ENCODE measurements around the gene TBC1D2.

Gene TBC1D2

DNA sequence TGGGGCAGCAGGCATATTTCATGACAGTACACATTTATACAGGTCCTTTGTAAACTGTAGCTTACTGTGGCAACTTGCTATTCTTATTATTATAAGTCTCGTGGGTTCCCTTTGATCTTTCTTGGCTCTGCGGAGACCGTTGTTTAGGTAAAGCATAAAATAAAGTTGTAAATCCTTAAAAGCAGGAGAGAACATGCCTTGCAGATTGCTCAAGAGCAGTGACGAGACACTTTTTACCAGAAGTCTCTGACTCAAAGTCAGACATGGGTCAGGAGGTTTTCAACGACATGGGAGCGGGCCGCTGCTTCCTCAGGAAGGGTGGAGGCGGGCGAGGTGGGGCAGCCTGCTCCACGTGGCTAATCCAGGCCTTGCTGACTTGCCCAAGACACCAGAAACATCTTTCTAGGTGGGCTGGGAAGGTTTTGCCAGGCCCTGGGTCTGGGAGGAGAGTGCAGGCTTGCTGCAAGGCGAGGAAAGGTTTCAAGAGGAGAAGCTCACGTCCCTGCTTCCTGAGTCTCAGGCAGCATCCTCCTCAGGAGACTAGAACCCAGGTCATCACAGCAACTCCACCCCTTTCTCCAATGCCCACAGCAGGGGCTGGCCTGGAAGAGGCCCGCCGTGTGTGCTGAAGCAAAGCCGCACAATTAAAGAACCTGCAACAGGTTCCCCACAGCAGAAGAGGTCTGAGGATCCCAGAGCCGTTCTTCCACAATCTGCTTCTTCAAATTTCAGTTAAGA, 6.5 kb downstream of the TBC1D2 start:
- H3K4me3 ChIP-seq (ENCODE audit: insufficient read depth, low read length, poor library complexity, severe bottlenecking), result no peak overlapping the region
- H3K9me3 ChIP-seq (ENCODE audit: insufficient read depth, low read length), result no peaks in the 10 kb centered on the region
- H3K36me3 ChIP-seq (ENCODE audit: low read length), result no peaks in the 10 kb centered on the region
- no peak overlapping the region for H3K9ac ChIP-seq (ENCODE audit: low read length)
- H3K27ac ChIP-seq (ENCODE audit: low read depth, low read length), result no peak overlapping the region
- no peak overlapping the region for H3K4me2 ChIP-seq (ENCODE audit: low read depth, low read length, poor library complexity, severe bottlenecking)
- H2AFZ ChIP-seq (ENCODE audit: low read depth, low read length, severe bottlenecking), result no peak overlapping the region
- no peaks in the 10 kb centered on the region for H3K9me2 ChIP-seq (replicated peaks; ENCODE audit: insufficient read depth, low read length)
- TF ChIP-seq CTCF (IDR thresholded peaks at IDR 0.05; ENCODE audit: insufficient read depth, low read length, poor library complexity, severe bottlenecking), result no peak
- no peak for TF ChIP-seq EZH2phosphoT487 (conservative IDR thresholded peaks at IDR 0.05; ENCODE audit: low read length)
- H3K79me2 ChIP-seq (ENCODE audit: insufficient read depth, low read length), result no peaks in the 10 kb centered on the region
- H3K27me3 ChIP-seq (ENCODE audit: low read length), result no peaks in the 10 kb centered on the region
- no peaks in the 10 kb centered on the region for H4K20me1 ChIP-seq (ENCODE audit: low read depth, low read length)
- H3F3A ChIP-seq (ENCODE audit: insufficient read depth), result no peaks in the 10 kb centered on the region

DNA sequence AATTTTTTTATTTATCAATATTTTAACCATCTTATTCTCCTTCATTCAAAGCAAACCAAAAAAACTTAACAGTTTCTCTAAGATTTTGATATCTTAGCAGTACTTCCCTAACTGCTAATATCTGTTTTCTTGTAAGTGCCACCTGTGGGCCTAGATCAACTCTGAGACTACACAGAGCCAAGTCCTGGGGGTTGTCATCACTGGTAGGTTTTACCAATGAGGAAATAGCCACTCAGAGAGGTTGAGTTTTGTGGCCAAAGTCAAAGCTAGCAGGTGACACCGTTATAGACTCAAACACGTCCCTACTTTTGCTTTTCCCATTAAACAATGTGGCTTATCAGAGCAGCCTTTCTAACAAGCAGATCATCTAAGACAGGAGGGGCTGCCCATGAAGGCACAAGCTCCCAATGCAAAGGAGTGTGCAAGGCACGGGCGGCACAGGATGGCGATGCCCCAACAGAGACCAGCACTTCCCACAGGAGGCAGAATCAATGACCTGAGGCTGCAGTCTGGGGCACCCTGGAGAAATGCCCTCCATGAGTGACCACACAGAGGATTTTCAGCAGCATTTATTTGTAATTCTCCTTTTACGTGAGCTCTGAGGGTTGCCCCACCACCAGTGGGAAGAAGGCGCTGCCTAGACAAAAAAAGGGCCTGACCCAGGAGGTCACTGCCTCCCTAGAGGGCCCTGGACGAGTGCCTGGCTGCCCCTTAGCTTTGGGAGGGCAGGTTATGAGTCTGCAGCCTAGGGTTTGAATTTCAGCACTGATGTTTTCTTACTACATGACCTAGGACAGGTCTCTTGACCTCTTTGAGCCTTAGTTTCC, 7.4 kb downstream of the TBC1D2 start:
- Histone ChIP-seq H3K36me3 (ENCODE audit: low read length) (no peaks in the 10 kb centered on the region), H2AFZ (ENCODE audit: low read depth, low read length, severe bottlenecking) (no peak overlapping the region)

DNA sequence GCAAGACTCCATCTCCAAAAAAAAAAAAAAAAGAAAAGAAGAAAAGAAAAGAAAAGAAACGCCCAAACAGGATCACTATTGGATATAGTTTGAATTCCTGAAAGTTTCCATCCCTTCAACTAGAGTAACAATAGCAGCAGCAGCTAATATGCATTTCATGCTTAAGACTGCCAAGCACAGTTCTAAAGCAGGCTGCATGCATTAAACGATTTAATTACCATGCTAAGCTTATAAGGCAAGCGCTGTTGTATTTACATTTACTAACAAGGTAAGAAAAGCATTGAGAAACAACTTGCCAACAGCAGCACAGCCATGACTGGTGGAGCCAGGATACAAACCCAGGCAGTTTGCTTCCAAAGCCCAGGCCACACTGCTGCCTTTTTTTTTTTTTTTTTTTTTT, 13.0 kb downstream of the TBC1D2 start:
- Histone ChIP-seq H3K9me3 (ENCODE audit: insufficient read depth, low read length) (no peaks in the 10 kb centered on the region), H3F3A (ENCODE audit: insufficient read depth) (no peaks in the 10 kb centered on the region), H3K36me3 (ENCODE audit: low read length) (no peaks in the 10 kb centered on the region), H3K79me2 (ENCODE audit: insufficient read depth, low read length) (no peaks in the 10 kb centered on the region), H3K9ac (ENCODE audit: low read length) (no peak overlapping the region), H3K4me3 (ENCODE audit: insufficient read depth, low read length, poor library complexity, severe bottlenecking) (no peak overlapping the region), H3K27ac (ENCODE audit: low read depth, low read length) (no peak overlapping the region), H3K27me3 (ENCODE audit: low read length) (no peaks in the 10 kb centered on the region), H2AFZ (ENCODE audit: low read depth, low read length, severe bottlenecking) (no peak overlapping the region), H3K4me2 (ENCODE audit: low read depth, low read length, poor library complexity, severe bottlenecking) (no peak overlapping the region), H3K9me2 (replicated peaks; ENCODE audit: insufficient read depth, low read length) (no peaks in the 10 kb centered on the region), H4K20me1 (ENCODE audit: low read depth, low read length) (no peaks in the 10 kb centered on the region)
- TF ChIP-seq EZH2phosphoT487 (conservative IDR thresholded peaks at IDR 0.05; ENCODE audit: low read length), result no peak
- TF ChIP-seq CTCF (IDR thresholded peaks at IDR 0.05; ENCODE audit: insufficient read depth, low read length, poor library complexity, severe bottlenecking), result no peak

More for the DNA sequence above, 7.4 kb downstream of the TBC1D2 start:
- Histone ChIP-seq H3K79me2 (ENCODE audit: insufficient read depth, low read length) (no peaks in the 10 kb centered on the region), H3K27me3 (ENCODE audit: low read length) (no peaks in the 10 kb centered on the region), H3K4me3 (ENCODE audit: insufficient read depth, low read length, poor library complexity, severe bottlenecking) (no peak overlapping the region), H3K27ac (ENCODE audit: low read depth, low read length) (no peak overlapping the region), H3K9ac (ENCODE audit: low read length) (no peak overlapping the region), H4K20me1 (ENCODE audit: low read depth, low read length) (no peaks in the 10 kb centered on the region), H3K4me2 (ENCODE audit: low read depth, low read length, poor library complexity, severe bottlenecking) (no peak overlapping the region), H3F3A (ENCODE audit: insufficient read depth) (no peaks in the 10 kb centered on the region), H3K9me2 (replicated peaks; ENCODE audit: insufficient read depth, low read length) (no peaks in the 10 kb centered on the region), H3K9me3 (ENCODE audit: insufficient read depth, low read length) (no peaks in the 10 kb centered on the region)
- TF ChIP-seq EZH2phosphoT487 (conservative IDR thresholded peaks at IDR 0.05; ENCODE audit: low read length) (no peak), CTCF (IDR thresholded peaks at IDR 0.05; ENCODE audit: insufficient read depth, low read length, poor library complexity, severe bottlenecking) (no peak)

All from SU-DHL-6 (cell line).